NCI-H446 (cell line): Measurements from ENCODE around the gene TRIM47.
A peak's percentile ranks its signal among the peaks of the same experiment; 100 is the strongest.
"Not testable (repeated sequence)": the region's sequence is repeated elsewhere in the genome, so short reads cannot be mapped to it uniquely, and the experiment has no call there.

Experiments used
- DNase-seq, 2 experiments: peaks; one replicate each; lab custom pipeline; 2025; lab: John Stamatoyannopoulos, UW

TRIM47 gene

DNA sequence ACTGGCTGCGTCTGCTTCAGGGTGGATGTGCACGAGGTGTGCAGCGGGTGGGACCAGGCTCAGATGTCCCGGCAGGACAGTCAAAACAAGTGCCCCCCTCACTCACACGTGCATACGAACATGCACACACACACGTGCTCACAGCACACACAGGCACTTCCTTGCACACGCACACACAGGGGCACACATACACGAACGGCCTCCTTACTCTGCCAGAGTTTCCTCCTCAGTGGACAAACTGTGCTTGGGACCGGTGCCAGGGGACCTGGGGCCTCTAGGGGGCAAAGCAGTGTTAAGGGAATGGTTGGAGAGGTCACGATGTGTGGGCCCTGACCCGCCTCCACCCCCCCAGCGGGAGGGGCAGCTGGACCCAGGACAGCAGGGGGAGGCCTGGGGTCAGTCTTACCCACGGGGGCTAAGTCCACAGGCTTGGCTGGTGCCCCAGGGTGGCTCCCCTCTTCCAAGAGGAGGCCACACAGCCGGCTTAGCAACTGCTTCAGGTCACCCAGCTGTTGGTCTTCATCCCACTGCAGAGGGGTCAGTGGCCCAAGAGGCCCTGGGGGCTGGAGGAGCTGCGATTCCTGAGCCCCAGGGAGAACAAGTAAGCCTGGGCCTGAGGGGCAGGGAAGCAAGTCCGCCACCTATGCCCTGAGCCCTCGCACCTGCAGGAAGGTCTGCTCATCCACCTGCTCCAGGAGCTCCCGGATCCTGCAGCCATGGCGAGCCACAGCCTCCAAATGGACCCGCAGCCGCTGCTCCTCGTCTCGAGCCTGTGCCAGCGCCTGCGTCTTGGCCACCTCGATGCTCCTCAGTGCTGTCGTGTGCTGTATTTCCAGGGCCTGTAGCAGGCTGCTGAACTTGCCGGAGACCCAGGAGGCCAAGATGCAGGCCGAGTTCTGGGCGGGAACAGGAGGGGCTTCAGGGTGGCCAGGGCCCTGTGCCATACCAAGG lies 13.5 kb upstream of the TRIM47 start:
- no peak for DNase-seq

DNA sequence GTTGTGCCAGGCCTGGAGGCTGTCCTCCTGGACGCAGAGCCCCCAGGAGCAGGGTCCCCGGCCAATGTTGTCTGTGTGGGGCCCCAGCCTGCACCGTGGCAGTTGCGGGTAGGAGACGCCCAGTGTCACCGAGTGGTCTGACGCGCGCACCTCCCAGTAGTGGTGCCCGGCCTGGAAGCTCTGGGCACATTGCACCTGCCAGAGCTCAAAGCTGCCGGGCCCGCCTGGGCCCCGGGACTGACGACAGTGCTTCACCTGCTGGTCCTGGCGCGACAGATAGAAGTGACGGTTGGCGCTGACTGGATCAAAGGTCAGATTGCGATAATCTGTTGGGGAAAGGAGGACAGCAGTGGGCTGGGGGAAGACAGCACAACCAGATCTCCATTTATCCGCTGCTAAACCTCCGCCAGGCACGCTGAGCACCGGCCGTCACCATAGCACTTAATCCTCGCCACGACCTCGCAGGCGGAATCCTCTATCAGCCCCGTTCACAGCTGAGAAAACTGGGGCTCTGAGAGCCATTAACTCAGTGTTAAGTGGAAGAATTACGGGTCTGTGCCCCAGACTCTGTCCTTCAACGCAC lies 12.7 kb upstream of the TRIM47 start:
- DNase-seq = no peak

DNA sequence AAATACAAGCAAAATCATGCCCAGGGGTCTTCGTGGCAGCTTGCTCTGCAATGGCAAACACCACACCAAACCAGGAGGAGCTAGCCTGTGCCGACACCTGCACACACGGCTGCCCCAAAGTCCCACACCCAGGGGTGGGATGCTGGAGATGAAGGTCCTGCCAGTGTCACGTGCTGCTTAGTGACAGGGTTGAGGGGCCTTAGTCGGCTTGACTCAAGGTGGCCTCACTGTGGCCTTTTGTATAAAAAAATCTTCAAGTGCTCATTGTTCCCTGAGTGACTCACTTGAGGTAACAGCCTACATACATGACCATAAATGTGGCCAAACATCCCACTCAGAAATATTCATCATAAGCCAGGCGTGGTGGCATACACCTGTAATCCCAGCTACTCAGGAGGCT lies 11.1 kb upstream of the TRIM47 start:
- no peak for DNase-seq

DNA sequence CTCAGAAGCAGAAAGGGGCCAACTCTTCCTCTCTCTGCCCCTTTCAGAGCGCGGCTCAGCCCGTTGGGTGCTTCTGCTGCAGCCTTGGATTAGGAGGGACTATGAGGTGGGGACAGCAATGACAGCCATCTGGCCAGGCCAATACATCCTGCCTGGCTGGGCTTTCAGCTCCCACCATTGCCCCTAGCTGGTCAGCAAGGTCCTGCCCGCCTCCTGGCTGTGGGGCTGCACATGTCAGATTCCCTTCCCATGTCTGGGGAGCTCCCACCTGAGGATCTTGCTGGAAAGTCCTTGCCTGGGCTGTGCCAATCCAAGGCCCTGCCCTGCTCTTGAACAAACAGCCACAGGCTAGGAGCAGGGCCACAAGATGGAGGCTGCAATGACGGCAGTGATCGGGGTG lies 10.1 kb upstream of the TRIM47 start:
- no peak for DNase-seq

DNA sequence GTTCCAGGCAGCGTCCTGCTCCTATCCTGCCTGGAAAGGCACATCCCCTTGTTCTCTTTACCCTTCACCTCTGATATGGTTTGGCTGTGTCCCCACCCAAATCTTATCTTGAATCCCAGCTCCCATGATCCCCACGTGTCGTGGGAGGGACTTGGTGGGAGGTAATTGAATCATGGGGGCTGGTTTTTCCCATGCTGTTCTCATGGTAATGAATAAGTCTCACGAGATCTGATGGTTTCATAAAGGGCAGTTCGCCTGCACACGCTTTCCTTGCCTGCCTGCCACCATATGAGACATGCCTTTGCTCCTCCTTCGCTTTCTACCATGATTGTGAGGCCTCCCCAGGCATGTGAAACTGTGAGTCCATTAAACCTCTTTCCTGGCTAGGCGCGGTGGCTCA lies 7.5 kb upstream of the TRIM47 start:
- DNase-seq = not testable (repeated sequence)

DNA sequence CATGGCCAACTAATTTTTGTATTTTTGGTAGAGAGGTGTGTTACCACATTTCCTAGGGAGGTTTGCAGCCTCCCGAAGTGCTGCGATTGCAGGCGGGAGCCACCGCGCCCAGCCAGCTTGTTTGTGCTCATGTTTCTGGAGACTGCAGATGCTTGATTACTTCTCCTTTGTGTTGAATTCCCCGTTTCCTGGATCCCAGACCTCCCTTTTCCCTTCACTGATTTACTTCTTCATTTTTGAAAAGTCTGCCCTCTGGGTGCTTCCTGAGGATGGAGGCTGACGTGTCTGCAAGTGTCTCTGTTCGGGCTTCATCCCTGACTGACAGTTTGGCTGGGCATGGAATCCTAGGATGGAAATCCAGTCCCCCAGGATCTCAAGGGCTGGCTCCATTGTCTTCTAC lies 7.0 kb upstream of the TRIM47 start:
- DNase-seq = no peak

DNA sequence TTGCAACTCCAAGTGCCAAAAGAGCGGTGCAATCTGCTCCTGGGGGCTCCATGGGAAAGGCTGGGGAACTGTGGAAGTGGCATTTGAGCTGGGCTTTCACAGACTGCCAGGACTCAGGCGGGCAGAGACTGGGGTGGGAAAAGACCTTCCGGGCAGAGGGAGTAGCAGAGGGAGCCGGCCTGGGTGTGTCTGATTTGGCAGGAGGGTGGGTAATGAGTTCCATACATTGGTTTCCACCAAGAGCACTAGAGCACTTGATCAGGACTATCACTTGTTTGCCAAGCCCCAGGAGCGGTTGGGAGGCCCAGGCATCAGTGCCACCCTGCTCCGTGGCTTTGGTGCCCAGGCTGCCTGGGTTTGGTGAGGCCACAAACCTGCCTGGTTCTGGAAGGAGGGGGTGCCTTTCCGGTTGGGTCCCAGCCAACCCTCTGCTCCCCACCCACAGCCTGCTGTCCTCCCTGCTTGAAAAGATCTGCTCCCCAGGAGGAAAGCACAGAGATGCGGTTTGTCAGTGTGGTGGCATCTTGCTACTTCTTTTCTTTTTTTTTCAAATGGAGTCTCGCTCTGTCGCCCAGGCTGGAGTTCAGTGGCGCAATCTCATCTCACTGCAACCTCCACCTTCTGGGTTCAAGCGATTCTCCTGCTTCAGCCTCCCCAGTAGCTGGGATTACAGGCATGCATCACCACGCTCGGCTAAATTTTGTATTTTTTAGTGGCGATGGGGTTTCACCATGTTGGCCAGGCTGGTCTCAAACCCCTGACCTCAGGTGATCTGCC lies 3.5 kb upstream of the TRIM47 start:
- no peak for DNase-seq

DNA sequence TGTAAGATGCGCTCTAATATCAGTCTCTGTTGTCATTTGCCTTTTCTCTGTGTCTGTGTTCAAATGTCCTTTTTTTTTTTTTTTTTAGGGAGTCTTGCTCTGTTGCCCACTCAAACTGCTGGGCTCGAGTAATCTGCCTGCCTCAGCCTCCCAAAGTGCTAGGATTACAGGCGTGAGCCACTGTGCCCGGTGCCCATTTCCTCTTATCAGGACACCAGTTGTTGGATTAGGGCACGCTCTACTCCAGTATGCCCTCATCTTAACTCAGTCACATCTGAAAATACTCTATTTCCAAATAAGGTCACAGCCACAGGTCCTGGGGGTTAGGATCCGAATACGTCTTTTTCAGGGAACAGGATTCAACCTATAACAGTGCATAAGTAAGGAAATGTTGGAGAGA lies 1.9 kb upstream of the TRIM47 start:
- DNase-seq = no peak

DNA sequence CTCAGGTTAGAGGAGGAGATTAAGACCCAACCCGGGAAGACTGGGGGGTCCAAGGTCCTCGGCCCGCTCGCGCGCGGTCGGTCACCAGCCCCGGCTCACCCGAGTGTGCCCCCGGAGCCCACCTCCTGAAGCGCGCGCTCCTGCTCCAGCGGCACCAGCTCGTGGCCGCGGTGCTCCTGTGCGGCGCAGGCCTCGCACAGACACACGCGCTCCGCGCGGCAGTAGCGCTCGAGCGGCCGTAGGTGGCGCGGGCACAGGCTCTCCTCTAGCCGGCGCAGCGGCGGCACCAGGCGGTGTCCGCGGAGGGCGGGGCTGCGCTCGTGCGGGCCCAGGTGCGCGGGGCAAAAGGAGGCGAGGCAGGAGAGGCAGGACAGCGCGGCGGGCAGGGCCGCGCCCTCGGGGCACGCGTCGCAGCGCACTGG lies 618 bp downstream of the TRIM47 start:
- no peak for DNase-seq

DNA sequence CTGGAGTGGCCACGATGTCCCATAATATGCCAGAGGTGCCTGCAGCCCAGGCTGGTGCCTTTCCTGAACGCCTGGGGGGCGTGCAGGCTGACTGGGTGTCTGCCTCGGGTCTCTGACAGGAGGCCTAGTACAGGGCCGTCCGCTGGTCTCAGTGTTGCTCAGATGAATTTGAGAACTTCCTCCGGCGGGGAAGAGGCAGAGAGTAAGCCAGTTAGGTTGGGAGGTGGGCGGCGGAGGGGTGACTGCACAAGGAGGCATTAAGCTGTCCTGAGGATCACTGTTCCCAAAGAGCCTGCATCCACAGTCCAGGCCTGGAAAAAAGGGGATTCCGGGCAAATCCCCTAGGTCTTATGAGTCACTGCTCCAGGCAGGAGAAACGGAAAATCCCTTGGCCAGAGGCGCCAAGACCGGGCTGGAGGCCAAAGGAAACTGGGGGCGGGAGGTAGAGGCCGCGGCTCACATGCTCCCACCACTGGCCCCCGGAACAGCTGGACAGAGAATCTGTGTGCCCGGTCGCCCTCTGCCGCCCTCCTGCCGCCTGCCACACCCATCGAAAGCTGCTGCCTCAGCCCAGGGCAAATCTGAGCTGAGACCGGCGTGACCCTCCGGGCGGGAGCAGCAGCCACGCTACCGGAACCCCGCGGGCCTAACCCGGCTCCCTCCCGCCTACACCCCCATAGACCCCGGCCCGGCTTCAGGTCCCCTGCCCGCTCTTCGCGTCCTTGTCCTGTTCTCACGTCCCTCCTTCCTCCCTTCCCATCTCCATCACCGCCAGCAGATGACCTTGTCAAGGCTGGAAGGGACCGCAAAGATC lies 1.2 kb downstream of the TRIM47 start:
- peak in 1 of 2 experiments; percentile 70 for DNase-seq

DNA sequence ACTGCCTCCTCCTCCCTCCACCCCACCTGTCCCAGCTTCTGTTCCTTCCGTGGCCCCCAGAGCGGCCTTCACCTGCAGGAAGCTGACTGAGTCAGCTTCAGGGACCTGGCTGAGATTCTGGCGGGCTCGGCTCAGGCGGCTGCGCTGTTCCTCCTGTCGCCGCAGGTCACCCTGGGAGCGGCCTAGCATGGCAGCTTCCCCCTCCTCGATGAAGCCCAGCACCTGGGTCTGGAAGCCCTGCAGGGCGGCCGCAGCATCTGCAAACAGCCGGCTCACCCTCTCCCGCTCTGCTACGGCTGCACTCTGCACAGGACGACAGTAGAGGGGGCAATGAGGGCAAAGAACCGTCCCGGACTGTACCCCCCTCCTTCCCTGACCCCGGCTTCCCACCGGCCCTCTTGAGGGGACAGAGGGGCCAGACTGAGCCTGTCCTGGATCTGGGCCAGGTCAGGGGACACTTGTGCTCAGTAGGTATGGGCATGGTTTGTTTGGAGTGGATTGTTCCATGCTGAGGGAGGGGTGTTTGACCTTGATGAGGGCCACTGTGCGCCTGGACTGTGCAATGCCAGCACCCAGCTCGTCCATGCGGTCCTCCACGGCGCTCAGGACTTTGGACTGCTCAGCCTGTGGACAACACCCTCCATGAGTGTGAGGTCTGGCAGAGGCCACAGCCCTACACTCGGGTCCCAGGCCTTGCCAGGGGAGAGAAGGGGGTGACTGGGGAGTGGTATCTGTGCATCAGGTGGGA lies 2.0 kb downstream of the TRIM47 start:
- no peak for DNase-seq

DNA sequence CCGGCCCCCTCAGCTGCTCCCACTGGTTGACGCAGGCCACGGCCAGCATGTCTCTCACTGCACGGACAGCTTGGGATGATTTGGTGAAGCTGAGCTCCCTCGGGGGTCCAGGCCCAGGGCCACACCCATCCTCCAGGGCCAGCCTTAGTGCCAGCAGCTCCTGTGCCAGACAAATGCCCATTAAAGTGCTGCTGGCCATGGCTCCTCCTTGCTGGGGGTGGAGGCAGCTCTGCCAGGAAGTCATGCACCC lies 2.5 kb downstream of the TRIM47 start:
- peak in 1 of 2 experiments; percentile 82 for DNase-seq

DNA sequence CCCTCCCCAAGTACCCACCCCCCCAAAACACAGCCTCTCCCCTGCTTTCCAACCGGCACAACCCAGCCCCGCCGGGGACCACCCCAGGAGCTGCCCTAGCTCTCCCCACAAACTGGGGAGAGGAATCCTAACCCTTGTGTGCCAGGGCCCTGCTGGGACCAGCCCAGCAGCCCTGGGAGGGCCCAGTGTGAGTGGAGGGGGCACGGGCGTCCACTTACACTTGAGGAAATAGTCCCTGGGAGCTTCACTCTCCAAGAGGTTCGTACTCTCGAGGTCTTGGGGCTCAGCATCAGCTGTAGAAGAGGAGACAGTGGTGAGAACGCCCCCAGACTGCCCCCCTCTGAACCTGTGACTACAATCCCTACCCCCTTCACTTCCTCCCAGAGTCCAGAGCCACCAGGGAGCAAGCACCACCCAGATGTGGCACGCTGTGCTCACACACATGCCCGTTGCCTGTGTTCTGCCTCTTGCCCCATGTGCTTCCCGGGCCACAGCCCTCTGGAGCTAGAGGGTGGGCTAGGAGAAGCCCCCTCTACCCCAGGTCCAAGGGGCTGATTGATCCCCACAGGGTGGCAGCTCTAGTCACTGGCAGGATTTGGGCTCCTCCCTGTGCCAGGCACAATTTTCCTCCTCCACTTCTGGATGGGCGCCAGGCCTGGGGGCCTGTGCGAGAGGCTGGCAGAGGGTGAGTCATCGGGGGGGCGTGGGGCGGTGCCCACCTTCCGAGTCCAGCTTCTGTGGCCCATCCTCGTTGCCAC lies 3.0 kb downstream of the TRIM47 start:
- DNase-seq = peak; percentile 51 to 82

DNA sequence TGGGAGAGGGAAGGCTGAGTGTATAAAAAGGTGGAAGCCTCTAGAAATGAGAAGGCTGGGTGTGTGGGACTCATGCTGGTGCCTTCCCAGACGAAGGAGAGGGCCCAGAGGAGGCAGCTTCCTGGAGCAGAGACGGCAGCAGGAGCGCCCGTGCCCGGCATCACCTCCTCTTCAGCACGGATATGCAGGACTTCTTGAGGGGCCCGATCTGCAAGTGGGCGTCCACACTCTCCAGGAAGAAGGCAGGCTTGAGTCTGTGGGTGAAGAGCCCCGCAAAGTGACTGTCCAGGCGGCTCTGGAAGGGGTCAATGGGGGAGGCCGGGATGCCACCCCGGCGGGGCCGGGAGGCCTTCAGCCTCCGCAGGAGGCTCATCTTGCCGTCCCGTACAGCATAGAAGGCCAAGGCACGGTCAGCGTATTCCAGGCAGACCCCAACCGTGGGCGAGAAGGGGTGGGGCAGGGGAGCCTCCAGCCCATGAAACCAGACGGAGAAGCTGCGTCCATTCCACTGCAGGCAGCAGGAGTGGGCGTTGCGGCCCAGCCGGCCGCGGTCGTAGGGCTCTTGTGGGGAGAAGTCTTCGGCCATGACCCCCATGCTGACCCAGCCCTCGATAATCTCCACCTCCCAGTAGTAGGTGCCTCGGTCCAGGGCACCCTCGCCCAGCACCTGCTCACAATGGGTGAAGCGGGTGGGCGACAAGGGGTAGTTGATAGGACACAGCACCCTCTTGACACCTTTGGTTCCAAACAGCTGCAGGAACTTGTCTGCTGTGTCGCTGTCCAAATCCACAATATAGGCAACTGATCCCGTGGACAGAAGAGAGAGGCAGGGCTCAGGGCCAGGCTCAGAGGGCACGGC lies 3.8 kb downstream of the TRIM47 start:
- no peak for DNase-seq

DNA sequence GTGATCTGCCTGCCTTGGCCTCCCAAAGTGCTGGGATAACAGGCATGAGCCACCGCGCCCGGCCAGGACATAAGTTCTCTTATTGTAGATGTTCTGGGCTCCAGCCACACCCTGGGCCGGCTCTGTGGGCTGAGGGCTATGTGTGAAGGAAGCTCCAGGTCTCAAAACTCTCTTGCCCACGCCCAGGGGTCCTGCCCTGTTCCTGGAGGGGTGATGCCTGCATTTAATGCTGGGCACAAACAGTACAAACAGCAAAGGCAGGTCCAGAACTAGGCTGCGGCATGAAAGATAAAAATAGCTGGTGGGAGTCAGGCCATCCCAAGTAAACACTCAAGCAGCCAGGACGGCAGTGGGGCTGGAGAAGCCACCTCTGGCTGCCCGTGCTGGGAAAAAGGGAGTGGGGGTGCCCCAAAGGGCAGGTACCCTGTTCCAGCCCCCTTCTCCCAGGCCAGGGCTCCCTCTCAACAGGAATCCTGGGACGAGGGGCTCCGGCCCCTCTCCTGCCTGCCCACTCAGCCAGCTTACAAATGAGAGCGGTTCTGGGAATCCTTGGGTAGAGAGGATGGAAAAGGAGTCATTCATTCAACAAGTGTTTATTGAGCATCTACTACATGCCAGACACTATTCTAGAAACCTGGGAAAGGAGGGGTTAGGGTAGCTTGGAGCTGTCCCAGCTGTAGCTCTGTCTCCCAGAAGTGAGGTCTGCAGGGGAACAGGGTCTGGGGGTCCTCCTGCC lies 4.6 kb downstream of the TRIM47 start:
- DNase-seq = no peak

DNA sequence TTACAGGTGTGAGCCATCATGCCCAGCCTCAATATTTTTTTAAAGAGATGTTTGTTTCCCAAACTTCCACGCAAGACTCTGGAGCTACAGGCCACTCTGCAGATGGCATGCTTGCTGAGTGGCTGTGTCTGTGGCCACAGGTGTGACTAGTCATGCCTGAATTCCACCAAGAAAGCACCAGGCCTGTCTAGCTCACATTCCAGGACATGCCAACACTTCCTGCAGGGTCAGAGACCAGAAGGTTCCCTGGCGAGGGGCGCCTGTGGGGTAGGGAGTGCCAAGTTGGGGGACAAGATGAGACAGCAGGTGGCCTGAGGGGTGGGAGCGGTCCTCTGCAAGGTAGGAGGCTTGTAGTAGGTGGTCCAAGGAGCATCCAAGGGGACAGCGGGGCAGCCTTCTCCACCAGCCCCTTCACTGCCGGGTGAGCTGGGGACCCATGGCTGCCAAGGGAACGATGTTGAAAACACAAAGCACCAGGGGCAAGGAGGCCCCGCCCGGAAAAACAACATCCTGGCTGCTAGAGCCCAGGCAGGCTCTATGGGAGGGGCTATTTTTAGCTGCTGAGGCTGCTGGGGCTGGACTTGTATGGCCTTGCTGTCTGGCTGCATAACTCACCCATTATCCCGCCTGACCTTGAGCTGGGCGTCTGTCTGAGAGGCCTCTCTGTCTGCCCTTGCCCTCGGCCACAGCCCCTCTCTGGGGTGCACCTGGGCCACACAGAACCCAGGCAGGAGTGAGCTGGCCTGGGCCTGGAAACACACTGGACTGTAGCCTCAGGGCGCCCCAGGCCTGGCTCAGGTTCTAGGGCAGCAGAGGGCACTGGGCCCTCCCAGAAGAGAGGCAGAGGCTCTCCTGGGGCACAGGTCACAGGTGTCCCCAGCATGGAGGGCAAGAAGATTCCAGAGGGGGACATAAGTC lies 5.7 kb downstream of the TRIM47 start:
- no peak for DNase-seq

DNA sequence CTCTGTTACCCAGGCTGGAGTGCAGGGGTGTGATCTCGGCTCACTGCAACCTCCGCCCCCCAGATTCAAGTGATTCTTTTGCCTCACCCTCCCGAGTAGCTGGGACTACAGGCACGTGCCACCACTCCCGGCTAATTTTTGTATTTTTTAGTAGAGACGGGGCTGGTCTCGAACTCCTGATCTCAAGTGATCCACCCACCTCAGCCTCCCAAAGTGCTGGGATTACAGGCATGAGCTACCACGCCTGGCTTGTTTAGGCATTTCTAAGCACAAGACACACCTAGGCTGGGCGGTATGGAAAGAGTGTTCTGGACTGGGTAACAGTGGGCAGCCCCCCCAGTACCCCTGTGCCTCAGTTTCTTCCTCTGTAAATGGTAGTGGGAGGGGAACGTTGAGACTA lies 8.2 kb downstream of the TRIM47 start:
- not testable (repeated sequence) for DNase-seq
